Endodermal cell (in vitro differentiated cells): ENCODE results near the gene CXCL17. TPM values are rescaled to one million over a fixed set of nuclear protein-coding genes. Genes with fewer than 3 reads are reported as not detected.
A peak's percentile ranks its signal among the peaks of the same experiment; 100 is the strongest.

Source experiments
- DNase-seq: peaks from one replicate; pipeline ENCODE4 v3.0.0-alpha.2; 2017
- H3K27ac ChIP-seq: 2 replicates; pipeline ENCODE4 v1.5.1; 2013; ENCODE audit warnings: mild to moderate bottlenecking, low read depth, low read length, moderate library complexity
- H3K27me3 ChIP-seq: 2 replicates; pipeline ENCODE4 v1.6.1; 2013; ENCODE audit warnings: mild to moderate bottlenecking, low read length, moderate library complexity; ENCODE audit not compliant: insufficient read depth, control insufficient read depth, poor library complexity, severe bottlenecking
- H3K36me3 ChIP-seq: 2 replicates; pipeline ENCODE4 v1.7.0; 2013; ENCODE audit warnings: mild to moderate bottlenecking, low read length, moderate library complexity; ENCODE audit not compliant: control insufficient read depth, insufficient read depth
- H3K4me1 ChIP-seq: one replicate; pipeline ENCODE4 v1.7.0; 2013; ENCODE audit warnings: low read length; ENCODE audit not compliant: control insufficient read depth, insufficient read depth
- H3K4me3 ChIP-seq: 2 replicates; pipeline ENCODE4 v1.5.1; 2013; ENCODE audit warnings: mild to moderate bottlenecking, low read length, moderate library complexity
- H3K9ac ChIP-seq: 2 replicates; pipeline ENCODE4 v1.6.1; 2013; ENCODE audit warnings: mild to moderate bottlenecking, low read length, moderate library complexity; ENCODE audit not compliant: poor library complexity, severe bottlenecking; ENCODE audit errors: extremely low read depth
- H3K9me3 ChIP-seq: 2 replicates; pipeline ENCODE4 v1.6.1; 2013; ENCODE audit warnings: mild to moderate bottlenecking, low read length, moderate library complexity; ENCODE audit not compliant: control insufficient read depth
- H3K27ac Mint-ChIP-seq: 2 replicates; pipeline ENCODE4 v1.8.0; 2020; ENCODE audit warnings: mixed read lengths
- H3K27me3 Mint-ChIP-seq: 2 replicates; pipeline ENCODE4 v1.8.0; 2021; ENCODE audit warnings: mild to moderate bottlenecking, mixed read lengths; ENCODE audit not compliant: insufficient read depth
- H3K36me3 Mint-ChIP-seq: 2 replicates; pipeline ENCODE4 v1.8.0; 2020; ENCODE audit warnings: low read depth, mixed read lengths
- H3K4me1 Mint-ChIP-seq: 2 replicates; pipeline ENCODE4 v1.8.0; 2020; ENCODE audit warnings: mixed read lengths
- H3K4me3 Mint-ChIP-seq: 2 replicates; pipeline ENCODE4 v1.8.0; 2020; ENCODE audit warnings: mild to moderate bottlenecking, moderate library complexity, mixed read lengths
- H3K9me3 Mint-ChIP-seq: 2 replicates; pipeline ENCODE4 v1.8.0; 2020; ENCODE audit warnings: mild to moderate bottlenecking, mixed read lengths
- WGBS, 2 experiments: methylation state at CpG; one replicate each; pipeline versions ENCODE4 v1.1.5 to v1.1.7; 2013; ENCODE audit warnings: missing lambda C conversion rate in 2 of 2, mixed read lengths in 1 of 2; ENCODE audit not compliant: insufficient coverage in 1 of 2, insufficient read length in 1 of 2; 5-methylcytosine and 5-hydroxymethylcytosine counted together
- total RNA-seq, 2 donors: library from RNA; stranded (reverse); fragmentation: NEBNext Ultra II Directional in 1 of 2; extraction: Animal tissue kit (Norgen Biotek cat#: 25700) in 1 of 2; gene quantifications; 2 replicates in 1 of 2; 3 replicates in 1 of 2; pipeline ENCODE4 v1.2.1, GENCODE V29; 2021
- TF ChIP-seq, protein P1 (sequence below): fragments of 200-600 bp; sonication (generic); conservative IDR thresholded peaks from 2 replicates; pipeline ENCODE4 v1.5.0; 2021; ENCODE audit warnings: antibody characterized with exemption, mild to moderate bottlenecking

CXCL17 gene
- total RNA-seq, 2 donors from 2014 or later: 0.37 TPM; not detected in 1

DNA sequence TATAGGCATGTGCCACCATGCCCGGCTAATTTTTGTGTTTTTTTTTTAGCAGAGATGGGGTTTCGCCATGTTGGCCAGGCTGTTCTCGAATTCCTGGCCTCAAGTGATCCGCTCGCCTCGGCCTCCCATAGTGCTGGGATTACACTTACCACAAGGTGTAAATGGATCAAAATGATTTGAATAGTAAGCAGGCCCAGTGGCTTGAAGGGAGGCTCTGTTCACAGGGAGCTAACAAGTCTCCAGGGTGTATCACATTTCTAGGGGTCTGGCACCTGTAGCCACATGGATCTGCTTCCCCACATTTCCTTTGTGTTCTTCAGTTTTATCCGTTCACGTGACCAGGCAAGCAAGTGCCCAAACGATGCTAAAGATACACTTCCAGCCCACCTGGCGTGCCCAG lies 39.2 kb downstream of the CXCL17 start:
- no peak overlapping the region for H3K27ac ChIP-seq
- H3K4me3 ChIP-seq: peak overlapping the region; percentile 85
- no peaks in the 10 kb centered on the region for H3K9me3 ChIP-seq
- peaks cover 12% of the 10 kb centered on the region for H3K36me3 Mint-ChIP-seq
- H3K9ac ChIP-seq: no peak overlapping the region
- peak overlapping the region; percentile 70 for H3K27ac Mint-ChIP-seq
- no peaks in the 10 kb centered on the region for H3K9me3 Mint-ChIP-seq
- TF ChIP-seq, protein P1, sequence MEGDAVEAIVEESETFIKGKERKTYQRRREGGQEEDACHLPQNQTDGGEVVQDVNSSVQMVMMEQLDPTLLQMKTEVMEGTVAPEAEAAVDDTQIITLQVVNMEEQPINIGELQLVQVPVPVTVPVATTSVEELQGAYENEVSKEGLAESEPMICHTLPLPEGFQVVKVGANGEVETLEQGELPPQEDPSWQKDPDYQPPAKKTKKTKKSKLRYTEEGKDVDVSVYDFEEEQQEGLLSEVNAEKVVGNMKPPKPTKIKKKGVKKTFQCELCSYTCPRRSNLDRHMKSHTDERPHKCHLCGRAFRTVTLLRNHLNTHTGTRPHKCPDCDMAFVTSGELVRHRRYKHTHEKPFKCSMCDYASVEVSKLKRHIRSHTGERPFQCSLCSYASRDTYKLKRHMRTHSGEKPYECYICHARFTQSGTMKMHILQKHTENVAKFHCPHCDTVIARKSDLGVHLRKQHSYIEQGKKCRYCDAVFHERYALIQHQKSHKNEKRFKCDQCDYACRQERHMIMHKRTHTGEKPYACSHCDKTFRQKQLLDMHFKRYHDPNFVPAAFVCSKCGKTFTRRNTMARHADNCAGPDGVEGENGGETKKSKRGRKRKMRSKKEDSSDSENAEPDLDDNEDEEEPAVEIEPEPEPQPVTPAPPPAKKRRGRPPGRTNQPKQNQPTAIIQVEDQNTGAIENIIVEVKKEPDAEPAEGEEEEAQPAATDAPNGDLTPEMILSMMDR: no peak
- WGBS, 2 experiments: 68% methylated on average over 5 to 10 of the region's 10 CpGs
- H3K27me3 ChIP-seq: no peaks in the 10 kb centered on the region
- H3K4me3 Mint-ChIP-seq: peak overlapping the region; percentile 78
- peaks cover 4% of the 10 kb centered on the region for H3K4me1 ChIP-seq
- DNase-seq: peak; percentile 84
- H3K27me3 Mint-ChIP-seq: peaks cover 5% of the 10 kb centered on the region
- no peaks in the 10 kb centered on the region for H3K36me3 ChIP-seq
- H3K4me1 Mint-ChIP-seq: peaks cover 19% of the 10 kb centered on the region

DNA sequence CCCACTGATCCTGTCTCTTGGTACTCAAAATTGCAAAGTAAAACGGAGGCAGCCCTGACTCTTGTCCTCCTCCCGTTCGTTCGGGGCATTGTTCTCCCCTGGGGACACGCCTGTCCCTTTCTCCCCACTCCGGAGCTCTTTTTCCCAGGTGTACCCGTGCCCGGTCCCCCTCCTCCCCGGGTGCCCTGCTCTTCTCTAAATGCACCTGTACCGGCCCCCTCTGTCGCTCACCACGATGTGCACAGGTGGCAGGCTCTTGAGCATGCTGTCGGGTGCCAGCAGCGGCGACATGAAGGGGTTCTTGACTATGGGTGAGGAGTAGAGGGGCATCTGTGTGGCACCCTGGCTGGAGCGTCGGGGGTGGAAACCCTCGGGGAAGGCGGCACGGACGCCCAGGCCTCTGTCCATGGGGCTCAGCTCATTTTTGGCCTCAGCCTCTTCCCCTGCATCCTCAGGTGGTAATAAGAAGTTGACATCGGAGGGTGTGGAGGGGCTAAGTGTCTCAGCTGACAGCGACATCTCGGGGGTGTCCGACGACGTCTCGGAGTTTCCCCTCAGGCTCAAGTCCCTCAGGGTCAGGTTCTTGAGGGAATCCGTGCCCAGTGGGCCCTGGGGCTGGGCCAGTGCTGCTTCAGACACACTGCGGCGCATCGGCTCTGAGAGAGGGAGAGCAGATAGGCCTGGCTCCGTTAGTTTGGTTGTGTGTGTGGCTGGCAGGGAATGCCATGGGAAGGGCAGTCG lies 40.2 kb downstream of the CXCL17 start:
- H3K4me3 Mint-ChIP-seq: peak overlapping the region; percentile 78
- Histone ChIP-seq H3K9ac (peak overlapping the region; percentile 44), H3K9me3 (no peaks in the 10 kb centered on the region), H3K27me3 (no peaks in the 10 kb centered on the region), H3K4me1 (peaks cover 4% of the 10 kb centered on the region), H3K27ac (no peak overlapping the region), H3K4me3 (peak overlapping the region; percentile 85), H3K36me3 (no peaks in the 10 kb centered on the region)
- H3K36me3 Mint-ChIP-seq: peaks cover 10% of the 10 kb centered on the region
- DNase-seq: peak; percentile 73
- H3K27me3 Mint-ChIP-seq: peaks cover 8% of the 10 kb centered on the region
- 35 to 38% methylated on average over 14 to 34 of the region's 34 CpGs for WGBS, 2 experiments
- H3K4me1 Mint-ChIP-seq: peaks cover 24% of the 10 kb centered on the region
- TF ChIP-seq, protein P1: no peak
- peak overlapping the region; percentile 64 for H3K27ac Mint-ChIP-seq
- no peaks in the 10 kb centered on the region for H3K9me3 Mint-ChIP-seq

DNA sequence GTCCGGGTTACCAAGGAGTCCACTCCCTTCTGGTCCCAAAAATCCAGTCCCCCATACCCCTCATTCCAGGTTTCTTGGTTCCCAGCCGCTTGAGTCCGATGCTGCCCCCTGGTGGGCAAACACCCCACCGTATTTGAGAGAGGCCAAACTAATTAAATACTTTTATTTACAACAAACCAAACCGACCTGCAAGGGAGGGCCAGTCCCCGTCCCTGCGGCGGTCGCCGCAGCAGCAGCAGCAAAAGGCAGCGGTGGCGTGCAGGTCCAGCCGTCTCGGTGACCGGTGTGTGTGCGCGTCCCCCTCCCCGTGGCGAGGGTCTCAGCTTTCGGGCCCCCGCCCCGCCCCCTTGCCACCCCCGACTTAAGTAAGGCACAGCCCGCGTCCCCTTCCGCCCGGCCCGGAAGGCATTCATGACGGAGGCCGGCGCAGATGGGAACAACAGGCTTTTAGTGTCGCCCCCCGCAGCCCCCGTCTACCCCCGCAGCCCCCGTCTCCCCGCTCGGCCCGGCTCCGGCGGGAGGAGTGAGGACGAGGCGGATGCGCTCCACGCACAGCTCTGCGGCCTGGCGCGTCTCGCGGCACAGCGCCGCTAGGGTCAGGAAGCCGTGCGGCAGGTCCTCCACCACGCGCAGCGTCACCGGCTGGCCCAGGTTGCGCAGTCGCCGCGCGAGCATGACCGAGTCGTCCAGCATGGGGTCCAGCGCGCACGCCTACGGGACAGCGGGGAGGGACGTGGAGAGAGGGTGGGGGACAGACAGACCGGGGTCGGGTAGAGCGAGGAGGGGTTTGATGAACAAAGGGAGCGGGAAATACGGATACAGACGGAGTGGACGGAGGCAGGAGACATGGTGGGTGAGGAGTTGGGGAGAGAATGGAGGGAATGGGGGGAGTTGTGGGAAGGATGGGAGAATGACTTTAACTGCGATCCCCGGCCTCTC lies 41.1 kb downstream of the CXCL17 start:
- Mint-ChIP-seq H3K27me3 (peaks cover 8% of the 10 kb centered on the region), H3K4me1 (peaks cover 29% of the 10 kb centered on the region), H3K27ac (peak overlapping the region; percentile 88), H3K9me3 (no peaks in the 10 kb centered on the region), H3K4me3 (peak overlapping the region; percentile 78), H3K36me3 (peaks cover 10% of the 10 kb centered on the region)
- 0% methylated on average over 29 to 80 of the region's 80 CpGs for WGBS, 2 experiments
- Histone ChIP-seq H3K27me3 (no peaks in the 10 kb centered on the region), H3K9ac (peak overlapping the region; percentile 44), H3K9me3 (no peaks in the 10 kb centered on the region), H3K4me3 (peak overlapping the region; percentile 85), H3K27ac (peak overlapping the region; percentile 77), H3K36me3 (no peaks in the 10 kb centered on the region), H3K4me1 (peaks cover 4% of the 10 kb centered on the region)
- TF ChIP-seq, protein P1: peak; percentile 93
- peak; percentile 97 for DNase-seq
